H1 (cell line): Measurements from ENCODE around the gene SLC25A24. TPM values are rescaled to one million over a fixed set of nuclear protein-coding genes. Genes with fewer than 3 reads are reported as not detected.

Experiments used
- BCL11A ChIP-seq, 2 experiments: IDR thresholded peaks; one replicate each; pipeline ENCODE4 v1.6.1; 2011; ENCODE audit warnings: low read depth in 2 of 2, low read length in 2 of 2, mild to moderate bottlenecking in 2 of 2
- BRCA1 ChIP-seq: IDR thresholded peaks from 2 replicates; pipeline ENCODE4 v1.6.1; 2012; ENCODE audit warnings: low read depth, low read length, improper control_type of control experiment
- CBX5 ChIP-seq: fragments of 300-800, 300-1000 bp; sonication (generic); IDR thresholded peaks from 2 replicates; pipeline ENCODE4 v1.7.1; 2016; ENCODE audit warnings: antibody characterized with exemption, low read length, low read depth
- CTBP2 ChIP-seq: IDR thresholded peaks from 2 replicates; pipeline ENCODE4 v1.7.0; 2011; ENCODE audit warnings: borderline replicate concordance, mild to moderate bottlenecking, moderate library complexity, mixed read lengths, low read length; ENCODE audit not compliant: insufficient read depth, insufficient read length
- KDM5A ChIP-seq: fragments of 200-600 bp; IDR thresholded peaks from 2 replicates; pipeline ENCODE4 v1.7.1; 2012; ENCODE audit warnings: mild to moderate bottlenecking, low read length, inconsistent platforms, mixed read lengths
- POLR2AphosphoS5 ChIP-seq: IDR thresholded peaks from 2 replicates; pipeline ENCODE4 v1.6.1; 2011; ENCODE audit warnings: low read depth, low read length
- POU5F1 ChIP-seq: IDR thresholded peaks from 2 replicates; pipeline ENCODE4 v1.6.1; 2011; ENCODE audit warnings: low read depth, mild to moderate bottlenecking, low read length, moderate library complexity
- RAD21 ChIP-seq, 2 experiments: IDR thresholded peaks in 1 of 2; conservative IDR thresholded peaks in 1 of 2; 2 replicates each; pipeline ENCODE4 v1.6.1; 2011; ENCODE audit warnings: low read depth in 2 of 2, low read length in 2 of 2, improper control_type of control experiment in 1 of 2, inconsistent platforms in 1 of 2, mild to moderate bottlenecking in 1 of 2, moderate library complexity in 1 of 2
- SIX5 ChIP-seq: IDR thresholded peaks from 2 replicates; pipeline ENCODE4 v1.6.1; 2011; ENCODE audit warnings: mild to moderate bottlenecking, low read depth, low read length
- TAF7 ChIP-seq: optimal IDR thresholded peaks from 2 replicates; pipeline ENCODE3; 2011; ENCODE audit warnings: low read depth, mild to moderate bottlenecking, inconsistent platforms, low read length, moderate library complexity, borderline replicate concordance
- TCF12 ChIP-seq: IDR thresholded peaks from 2 replicates; pipeline ENCODE4 v1.6.1; 2011; ENCODE audit warnings: low read depth, mild to moderate bottlenecking, low read length
- polyA plus RNA-seq, 7 experiments: library from polyadenylated mRNA; depleted of rRNA in 3 of 7; stranded (reverse) in 5 of 7; unstranded in 2 of 7; fragments of >200 nt in 5 of 7; fragments of 200-250 nt in 2 of 7; gene quantifications; 1 replicate in 5 of 7; 2 replicates in 1 of 7; 4 replicates in 1 of 7; pipeline versions ENCODE4 v1.2.1 to v1.2.3, GENCODE V29; 2011 to 2013; ENCODE audit warnings: missing spikeins in 2 of 7, mixed read lengths in 2 of 7
- total RNA-seq: library from RNA; stranded (reverse); fragmentation: NEBNext Ultra II Directional; extraction: Animal tissue kit (Norgen Biotek cat#: 25700); gene quantifications from 2 replicates; pipeline ENCODE4 v1.2.1, GENCODE V29; 2021
- TF ChIP-seq, protein P1 (sequence below): IDR thresholded peaks from 2 replicates; pipeline ENCODE4 v1.6.1; 2012; ENCODE audit warnings: inconsistent platforms
- TF ChIP-seq, protein P2 (sequence below), 3 experiments: IDR thresholded peaks; 1 replicate in 2 of 3; 2 replicates in 1 of 3; pipeline versions ENCODE4 v1.5.1 to v1.6.1; 2011; ENCODE audit warnings: low read length in 3 of 3, mild to moderate bottlenecking in 3 of 3, inconsistent platforms in 2 of 3, low read depth in 1 of 3, moderate library complexity in 1 of 3; ENCODE audit not compliant: insufficient read depth in 1 of 3; ENCODE audit errors: control extremely low read depth in 1 of 3

SLC25A24 gene
- total and polyA plus RNA-seq, 2 of the 8 experiments (the other 6 are each of a cell fraction or from before 2014, with no cell fraction given): 13.6 to 40.6 TPM

DNA sequence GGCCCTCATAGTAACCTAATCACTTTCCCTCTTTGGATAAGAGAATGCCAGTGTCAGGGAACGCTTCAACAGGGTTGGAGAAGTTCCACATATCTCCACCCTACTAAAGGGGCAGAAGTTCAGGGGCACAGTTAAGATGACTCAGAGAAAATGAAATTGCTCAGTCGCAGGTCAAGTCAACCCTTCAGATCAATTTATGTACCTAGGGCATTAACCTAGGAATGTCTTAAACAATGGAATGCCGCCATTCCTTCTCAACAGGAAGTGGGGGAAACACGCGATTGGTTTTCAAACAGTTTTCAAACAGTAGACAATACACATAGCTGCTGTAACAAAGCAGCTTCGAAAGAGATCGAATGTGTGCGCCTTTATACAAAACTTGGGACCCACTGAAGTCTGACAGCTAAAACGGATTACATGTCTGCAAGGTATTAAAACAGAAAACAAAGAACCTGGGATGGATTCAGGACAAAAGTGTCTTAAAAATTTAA lies 897 bp downstream of the SLC25A24 start (continued):
- TF ChIP-seq CBX5: no peak
- TF ChIP-seq POU5F1: no peak
- TF ChIP-seq, protein P1, sequence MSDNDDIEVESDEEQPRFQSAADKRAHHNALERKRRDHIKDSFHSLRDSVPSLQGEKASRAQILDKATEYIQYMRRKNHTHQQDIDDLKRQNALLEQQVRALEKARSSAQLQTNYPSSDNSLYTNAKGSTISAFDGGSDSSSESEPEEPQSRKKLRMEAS: 0 out of 2 replicates have a peak, but pooled peaks have one; percentile 24
- no peak for TF ChIP-seq CTBP2
- no peak for TF ChIP-seq BRCA1
- no peak for TF ChIP-seq POLR2AphosphoS5
- TF ChIP-seq, protein P2, sequence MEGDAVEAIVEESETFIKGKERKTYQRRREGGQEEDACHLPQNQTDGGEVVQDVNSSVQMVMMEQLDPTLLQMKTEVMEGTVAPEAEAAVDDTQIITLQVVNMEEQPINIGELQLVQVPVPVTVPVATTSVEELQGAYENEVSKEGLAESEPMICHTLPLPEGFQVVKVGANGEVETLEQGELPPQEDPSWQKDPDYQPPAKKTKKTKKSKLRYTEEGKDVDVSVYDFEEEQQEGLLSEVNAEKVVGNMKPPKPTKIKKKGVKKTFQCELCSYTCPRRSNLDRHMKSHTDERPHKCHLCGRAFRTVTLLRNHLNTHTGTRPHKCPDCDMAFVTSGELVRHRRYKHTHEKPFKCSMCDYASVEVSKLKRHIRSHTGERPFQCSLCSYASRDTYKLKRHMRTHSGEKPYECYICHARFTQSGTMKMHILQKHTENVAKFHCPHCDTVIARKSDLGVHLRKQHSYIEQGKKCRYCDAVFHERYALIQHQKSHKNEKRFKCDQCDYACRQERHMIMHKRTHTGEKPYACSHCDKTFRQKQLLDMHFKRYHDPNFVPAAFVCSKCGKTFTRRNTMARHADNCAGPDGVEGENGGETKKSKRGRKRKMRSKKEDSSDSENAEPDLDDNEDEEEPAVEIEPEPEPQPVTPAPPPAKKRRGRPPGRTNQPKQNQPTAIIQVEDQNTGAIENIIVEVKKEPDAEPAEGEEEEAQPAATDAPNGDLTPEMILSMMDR (IDR thresholded peaks at IDR 0.05; ENCODE audit: control extremely low read depth in 1 of 3, insufficient read depth in 1 of 3, low read depth in 1 of 3, low read length in 3 of 3): no peak
- no peak for TF ChIP-seq TCF12
- TF ChIP-seq SIX5: no peak
- TF ChIP-seq RAD21 (IDR thresholded peaks at IDR 0.05 in 1 of 2, conservative IDR thresholded peaks at IDR 0.05 in 1 of 2; ENCODE audit: low read depth in 2 of 2, low read length in 2 of 2): no peak
- no peak for TF ChIP-seq TAF7
- TF ChIP-seq BCL11A (IDR thresholded peaks at IDR 0.05; ENCODE audit: low read depth in 2 of 2, low read length in 2 of 2): no peak
- TF ChIP-seq KDM5A: no peak
